ENCODE results near the gene PPP1R7. TPM values are rescaled to one million over a fixed set of nuclear protein-coding genes. Genes with fewer than 3 reads are reported as not detected.

PPP1R7 gene
- total RNA-seq, 4 donors from 2014 or later, result 58.7 to 74.0 (median 68.8) TPM

- no peak for DNase-seq
Observed at GRCh38 chr2:241189093-241189855, 39.0 kb downstream of the PPP1R7 start.

GRCh38 chr2:241189856-241190201, 39.6 kb downstream of the PPP1R7 start:
- Histone ChIP-seq H3K36me3 (no peaks in the 10 kb centered on the region), H3K27me3 (no peaks in the 10 kb centered on the region), H3K4me3 (replicated peaks in 1 of 3) (no peak overlapping the region), H3K27ac (no peak overlapping the region), H3K9me3 (no peaks in the 10 kb centered on the region), H3K4me1 (no peaks in the 10 kb centered on the region)
- TF ChIP-seq, protein P1, sequence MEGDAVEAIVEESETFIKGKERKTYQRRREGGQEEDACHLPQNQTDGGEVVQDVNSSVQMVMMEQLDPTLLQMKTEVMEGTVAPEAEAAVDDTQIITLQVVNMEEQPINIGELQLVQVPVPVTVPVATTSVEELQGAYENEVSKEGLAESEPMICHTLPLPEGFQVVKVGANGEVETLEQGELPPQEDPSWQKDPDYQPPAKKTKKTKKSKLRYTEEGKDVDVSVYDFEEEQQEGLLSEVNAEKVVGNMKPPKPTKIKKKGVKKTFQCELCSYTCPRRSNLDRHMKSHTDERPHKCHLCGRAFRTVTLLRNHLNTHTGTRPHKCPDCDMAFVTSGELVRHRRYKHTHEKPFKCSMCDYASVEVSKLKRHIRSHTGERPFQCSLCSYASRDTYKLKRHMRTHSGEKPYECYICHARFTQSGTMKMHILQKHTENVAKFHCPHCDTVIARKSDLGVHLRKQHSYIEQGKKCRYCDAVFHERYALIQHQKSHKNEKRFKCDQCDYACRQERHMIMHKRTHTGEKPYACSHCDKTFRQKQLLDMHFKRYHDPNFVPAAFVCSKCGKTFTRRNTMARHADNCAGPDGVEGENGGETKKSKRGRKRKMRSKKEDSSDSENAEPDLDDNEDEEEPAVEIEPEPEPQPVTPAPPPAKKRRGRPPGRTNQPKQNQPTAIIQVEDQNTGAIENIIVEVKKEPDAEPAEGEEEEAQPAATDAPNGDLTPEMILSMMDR (IDR thresholded peaks at IDR 0.05), result no peak
- TF ChIP-seq POLR2A (IDR thresholded peaks at IDR 0.05), result no peak
- no peak for DNase-seq
- 80 to 85% methylated on average over 8 to 14 of the region's 15 CpGs for WGBS, 2 donors
- intact Hi-C loops (cut with DNase I), result no loop called here

More at GRCh38 chr2:241189093-241189855, 39.0 kb downstream of the PPP1R7 start:
- WGBS, 2 donors, result 91 to 97% methylated on average over 12 to 28 of the region's 32 CpGs
- Histone ChIP-seq H3K4me3 (replicated peaks in 1 of 3) (no peak overlapping the region), H3K36me3 (no peaks in the 10 kb centered on the region), H3K27ac (no peak overlapping the region), H3K9me3 (no peaks in the 10 kb centered on the region), H3K27me3 (no peaks in the 10 kb centered on the region), H3K4me1 (no peaks in the 10 kb centered on the region)
- intact Hi-C loops (cut with DNase I), result no loop called here
- no peak for TF ChIP-seq POLR2A (IDR thresholded peaks at IDR 0.05)
- TF ChIP-seq, protein P1 (IDR thresholded peaks at IDR 0.05), result no peak

DNA sequence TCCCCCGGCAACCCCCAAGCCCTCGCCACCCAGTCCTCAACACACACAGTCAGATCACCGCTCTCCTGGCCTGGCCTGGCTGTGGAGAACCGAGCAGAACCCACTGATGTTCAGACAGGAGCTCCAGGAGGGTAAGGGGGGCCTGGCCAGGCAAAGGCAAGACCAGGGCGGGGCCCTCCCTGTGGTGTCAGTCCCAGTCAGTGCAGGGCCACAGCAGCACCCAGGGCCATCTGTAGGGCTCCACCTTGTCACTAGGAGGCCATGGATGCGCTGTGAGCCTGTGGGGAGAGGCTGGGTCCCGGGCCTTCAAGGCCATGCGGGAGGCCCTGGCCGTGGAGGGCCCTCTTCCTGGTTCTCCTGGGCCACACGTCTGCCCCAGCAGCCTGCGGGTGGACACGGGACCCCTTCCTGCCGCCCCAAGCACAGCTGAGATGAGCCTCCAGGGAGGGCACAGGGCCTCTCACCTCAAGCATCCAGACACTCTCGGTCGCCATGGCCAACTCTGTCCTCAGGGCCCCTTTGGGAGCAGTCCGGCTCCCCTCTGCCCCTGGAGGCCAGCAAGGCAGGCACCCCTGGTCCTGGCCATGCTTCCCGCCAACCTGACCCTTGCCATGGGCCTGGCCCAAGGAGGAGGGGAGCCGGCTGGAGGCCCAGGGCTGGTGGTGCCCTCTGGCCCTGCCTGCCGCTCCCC, 40.2 kb downstream of the PPP1R7 start:
- no peak for DNase-seq
- TF ChIP-seq POLR2A (IDR thresholded peaks at IDR 0.05), result no peak
- TF ChIP-seq, protein P1 (IDR thresholded peaks at IDR 0.05), result no peak
- no peaks in the 10 kb centered on the region for H3K36me3 ChIP-seq

DNA sequence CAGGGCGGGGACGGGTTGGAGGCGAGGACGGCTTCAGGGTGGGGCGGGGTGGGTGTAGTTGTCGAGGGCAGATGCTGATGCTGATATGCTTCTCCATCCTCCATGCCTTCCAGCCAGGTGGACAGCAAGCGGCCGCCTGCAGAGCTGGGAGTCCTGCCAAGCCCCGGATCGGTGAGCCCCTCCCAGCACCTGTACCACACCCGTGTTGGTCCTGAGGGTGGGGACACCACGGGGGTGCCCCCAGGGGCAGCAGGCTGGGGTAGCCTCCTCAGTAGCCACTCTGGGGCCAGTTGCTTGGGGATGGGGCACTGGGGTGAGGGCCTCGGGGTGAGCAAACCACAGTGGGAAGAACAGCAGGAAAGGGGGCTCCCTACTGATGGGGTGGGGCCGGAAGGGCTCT, 40.8 kb downstream of the PPP1R7 start:
- Histone ChIP-seq H3K27ac (no peak overlapping the region), H3K4me3 (replicated peaks in 1 of 3) (no peak overlapping the region), H3K4me1 (no peaks in the 10 kb centered on the region), H3K9me3 (no peaks in the 10 kb centered on the region), H3K27me3 (no peaks in the 10 kb centered on the region), H3K36me3 (no peaks in the 10 kb centered on the region)
- intact Hi-C loops (cut with DNase I), result no loop called here
- 68 to 79% methylated on average over 7 of the region's 14 CpGs for WGBS, 2 donors
- DNase-seq, result no peak
- TF ChIP-seq, protein P1 (IDR thresholded peaks at IDR 0.05), result no peak
- TF ChIP-seq POLR2A (IDR thresholded peaks at IDR 0.05), result no peak

More for the DNA sequence above, 40.2 kb downstream of the PPP1R7 start:
- 83 to 91% methylated on average over 5 to 6 of the region's 19 CpGs for WGBS, 2 donors
- Histone ChIP-seq H3K27ac (no peak overlapping the region), H3K4me1 (no peaks in the 10 kb centered on the region), H3K9me3 (no peaks in the 10 kb centered on the region), H3K27me3 (no peaks in the 10 kb centered on the region), H3K4me3 (replicated peaks in 1 of 3) (no peak overlapping the region)
- intact Hi-C loops (cut with DNase I), result no loop called here

DNA sequence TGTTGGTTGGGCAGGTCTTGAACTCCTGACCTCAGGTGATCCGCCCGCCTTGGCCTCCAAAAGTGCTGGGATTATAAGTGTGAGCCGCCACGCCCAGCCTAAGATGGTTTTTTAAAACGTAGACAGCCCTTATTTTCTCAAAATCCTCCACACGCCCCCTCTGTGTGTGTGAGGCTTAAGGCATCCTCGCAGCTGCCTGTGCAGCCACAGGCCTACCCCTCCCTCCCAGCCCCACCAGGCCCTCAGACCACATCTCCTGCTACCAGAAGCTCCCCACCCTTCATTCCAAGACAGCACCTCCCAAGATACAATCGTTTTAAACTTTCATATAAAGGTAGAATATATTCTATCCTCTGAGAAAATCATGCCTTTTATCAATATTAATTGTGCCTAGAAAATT, 43.0 kb downstream of the PPP1R7 start:
- Histone ChIP-seq H3K4me1 (no peaks in the 10 kb centered on the region), H3K27me3 (no peaks in the 10 kb centered on the region), H3K9me3 (no peaks in the 10 kb centered on the region), H3K36me3 (no peaks in the 10 kb centered on the region), H3K4me3 (replicated peaks in 1 of 3) (no peak overlapping the region), H3K27ac (no peak overlapping the region)
- TF ChIP-seq, protein P1 (IDR thresholded peaks at IDR 0.05), result no peak
- TF ChIP-seq POLR2A (IDR thresholded peaks at IDR 0.05), result no peak
- WGBS, 2 donors, result 87 to 91% methylated on average over 8 of the region's 8 CpGs
- intact Hi-C loops (cut with DNase I), result no loop called here
- no peak for DNase-seq
